A673 (cell line): ENCODE data around the gene IL20RA. TPM values are rescaled to one million over a fixed set of nuclear protein-coding genes. Genes with fewer than 3 reads are reported as not detected.

Experiments
- BruUV-seq: library from RNA; stranded (reverse); fragments of 400-500 nt; replicated peaks from 2 replicates; lab custom pipeline; 2021; lab: Mats Ljungman, UMichigan
- CTCF ChIA-PET: fragments of 300-600 bp; sonication (Branson Sonifier 250); formaldehyde crosslinking; loops from one replicate; lab custom pipeline; 2022; ENCODE audit warnings: antibody characterized with exemption; lab: Charles Lee
- POLR2A ChIA-PET: fragments of 300-600 bp; sonication (Branson Sonifier 250); formaldehyde crosslinking; loops from one replicate; lab custom pipeline; 2022; ENCODE audit warnings: antibody characterized with exemption; ENCODE audit not compliant: low non-redundant PET; lab: Charles Lee
- DNase-seq: peaks from one replicate; pipeline ENCODE4 v3.0.0-alpha.2; 2015; ENCODE audit warnings: low spot score
- H3K27ac ChIP-seq: fragments of 200-600 bp; sonication (generic); 2 replicates; pipeline ENCODE4 v1.5.1; 2016; ENCODE audit warnings: mixed run types, low read depth, mild to moderate bottlenecking, mixed read lengths, antibody characterized with exemption, low read length; ENCODE audit not compliant: poor library complexity, severe bottlenecking
- H3K27me3 ChIP-seq: fragments of 200-600 bp; sonication (generic); replicated peaks from 2 replicates; pipeline ENCODE4 v1.6.1; 2017; ENCODE audit warnings: mixed run types, low read depth, mild to moderate bottlenecking, mixed read lengths, antibody characterized with exemption, low read length; ENCODE audit not compliant: insufficient read depth, poor library complexity
- H3K36me3 ChIP-seq: fragments of 200-600 bp; sonication (generic); 2 replicates; pipeline ENCODE4 v1.6.1; 2016; ENCODE audit warnings: mixed run types, mild to moderate bottlenecking, mixed read lengths, antibody characterized with exemption, low read length; ENCODE audit not compliant: insufficient read depth, poor library complexity, severe bottlenecking
- H3K4me1 ChIP-seq: fragments of 200-600 bp; sonication (generic); 2 replicates; pipeline ENCODE4 v1.6.1; 2017; ENCODE audit warnings: mixed run types, mild to moderate bottlenecking, mixed read lengths, antibody characterized with exemption, low read length; ENCODE audit not compliant: insufficient read depth, poor library complexity, severe bottlenecking
- H3K4me3 ChIP-seq: fragments of 200-600 bp; sonication (generic); 2 replicates; pipeline ENCODE4 v1.5.1; 2016; ENCODE audit warnings: low read depth, mixed run types, mild to moderate bottlenecking, mixed read lengths, low read length; ENCODE audit not compliant: poor library complexity, severe bottlenecking
- H3K9me3 ChIP-seq: fragments of 200-600 bp; sonication (generic); 2 replicates; pipeline ENCODE4 v1.6.1; 2016; ENCODE audit warnings: mixed run types, low read depth, mild to moderate bottlenecking, mixed read lengths, antibody characterized with exemption, low read length; ENCODE audit not compliant: poor library complexity, severe bottlenecking
- EZH2 ChIP-seq: fragments of 200-600 bp; sonication (generic); IDR thresholded peaks from 2 replicates; pipeline ENCODE4 v1.6.1; 2017; ENCODE audit warnings: borderline replicate concordance, low read depth, mild to moderate bottlenecking, mixed read lengths, antibody characterized with exemption, low read length; ENCODE audit not compliant: poor library complexity, severe bottlenecking
- intact Hi-C: fragments of 100-400 bp; cut with micrococcal nuclease; formaldehyde crosslinking; loops from one replicate; pipeline ENCODE4 v1.10.0; 2022; ENCODE audit not compliant: unreplicated experiment
- total RNA-seq: library from RNA; stranded (reverse); gene quantifications from 2 replicates; pipeline ENCODE4 v1.2.3, GENCODE V29; 2021
- TF ChIP-seq, protein P1 (sequence below): fragments of 300-800, 200-600 bp; sonication (generic); conservative IDR thresholded peaks from 2 replicates; pipeline ENCODE4 v1.5.1; 2017; ENCODE audit warnings: low read depth, mild to moderate bottlenecking, antibody characterized with exemption, low read length, moderate library complexity, mixed read lengths

IL20RA gene
- total RNA-seq, 1 experiment from 2014 or later = not detected

DNA sequence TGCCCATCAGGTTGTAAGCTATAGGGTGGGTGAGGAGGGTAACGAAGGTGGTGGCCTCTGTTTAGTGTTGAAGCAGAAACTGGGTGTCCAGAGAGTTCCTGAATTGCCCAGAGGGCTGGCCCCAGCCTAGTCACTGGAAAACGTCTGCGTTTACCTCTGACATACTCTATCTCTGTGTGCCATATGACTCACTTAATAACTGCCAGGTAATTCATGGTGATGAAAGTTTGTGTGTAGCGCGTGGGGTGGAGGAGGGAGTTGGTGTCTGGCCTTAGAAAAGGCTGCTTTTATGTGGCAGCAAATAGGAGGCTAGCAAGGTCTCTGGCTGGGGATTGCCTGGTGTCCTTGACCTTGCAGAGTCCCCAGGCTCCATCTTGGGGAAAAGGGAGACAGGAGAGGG is 75.3 kb downstream of the IL20RA start:
- Histone ChIP-seq H3K27ac (no peak overlapping the region), H3K9me3 (no peaks in the 10 kb centered on the region), H3K36me3 (no peaks in the 10 kb centered on the region), H3K27me3 (no peaks in the 10 kb centered on the region), H3K4me3 (no peak overlapping the region), H3K4me1 (no peaks in the 10 kb centered on the region)
- no peak for TF ChIP-seq EZH2
- TF ChIP-seq, protein P1, sequence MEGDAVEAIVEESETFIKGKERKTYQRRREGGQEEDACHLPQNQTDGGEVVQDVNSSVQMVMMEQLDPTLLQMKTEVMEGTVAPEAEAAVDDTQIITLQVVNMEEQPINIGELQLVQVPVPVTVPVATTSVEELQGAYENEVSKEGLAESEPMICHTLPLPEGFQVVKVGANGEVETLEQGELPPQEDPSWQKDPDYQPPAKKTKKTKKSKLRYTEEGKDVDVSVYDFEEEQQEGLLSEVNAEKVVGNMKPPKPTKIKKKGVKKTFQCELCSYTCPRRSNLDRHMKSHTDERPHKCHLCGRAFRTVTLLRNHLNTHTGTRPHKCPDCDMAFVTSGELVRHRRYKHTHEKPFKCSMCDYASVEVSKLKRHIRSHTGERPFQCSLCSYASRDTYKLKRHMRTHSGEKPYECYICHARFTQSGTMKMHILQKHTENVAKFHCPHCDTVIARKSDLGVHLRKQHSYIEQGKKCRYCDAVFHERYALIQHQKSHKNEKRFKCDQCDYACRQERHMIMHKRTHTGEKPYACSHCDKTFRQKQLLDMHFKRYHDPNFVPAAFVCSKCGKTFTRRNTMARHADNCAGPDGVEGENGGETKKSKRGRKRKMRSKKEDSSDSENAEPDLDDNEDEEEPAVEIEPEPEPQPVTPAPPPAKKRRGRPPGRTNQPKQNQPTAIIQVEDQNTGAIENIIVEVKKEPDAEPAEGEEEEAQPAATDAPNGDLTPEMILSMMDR = no peak
- DNase-seq = no peak
- POLR2A ChIA-PET = no interaction called here
- no TSS peak for BruUV-seq
- intact Hi-C loops = loop anchor here (5.0 kb wide), 1 partner anchor 673 kb away; no protein-coding TSS in a partner anchor
- CTCF ChIA-PET = no interaction called here

DNA sequence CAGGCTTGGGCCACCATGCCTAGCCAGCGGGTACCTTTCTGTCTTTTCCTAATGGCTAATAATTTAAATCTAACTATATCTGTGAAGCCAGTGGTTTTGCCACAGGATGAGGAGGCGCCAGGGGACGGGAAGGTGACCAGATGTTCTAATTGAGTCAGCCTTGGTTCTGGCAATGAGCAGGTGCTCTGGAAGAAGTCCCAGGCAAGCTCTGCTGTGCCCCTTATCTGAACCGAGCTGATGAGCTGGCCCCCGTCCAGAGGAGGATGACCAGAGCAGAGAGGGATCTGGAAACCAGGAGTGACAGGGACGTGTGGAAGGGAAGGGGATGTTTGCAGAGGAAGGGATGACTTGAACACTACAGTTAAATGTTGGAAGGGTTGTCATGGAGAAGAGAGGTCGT is 75.9 kb downstream of the IL20RA start:
- no peak for DNase-seq
- no peak overlapping the region for H3K27ac ChIP-seq
- H3K9me3 ChIP-seq = no peaks in the 10 kb centered on the region
- H3K4me3 ChIP-seq = no peak overlapping the region
- intact Hi-C loops = loop anchor here (5.0 kb wide), 1 partner anchor 673 kb away; no protein-coding TSS in a partner anchor
- H3K27me3 ChIP-seq = no peaks in the 10 kb centered on the region
- ChIA-PET POLR2A (no interaction called here), CTCF (interaction anchor here (0.6 kb wide), 1 partner anchor 101 kb away, joined by 3 read pairs; no protein-coding TSS in a partner anchor)
- no TSS peak for BruUV-seq
- TF ChIP-seq EZH2 = no peak
- TF ChIP-seq, protein P1 = no peak
- H3K4me1 ChIP-seq = no peaks in the 10 kb centered on the region
- H3K36me3 ChIP-seq = no peaks in the 10 kb centered on the region

DNA sequence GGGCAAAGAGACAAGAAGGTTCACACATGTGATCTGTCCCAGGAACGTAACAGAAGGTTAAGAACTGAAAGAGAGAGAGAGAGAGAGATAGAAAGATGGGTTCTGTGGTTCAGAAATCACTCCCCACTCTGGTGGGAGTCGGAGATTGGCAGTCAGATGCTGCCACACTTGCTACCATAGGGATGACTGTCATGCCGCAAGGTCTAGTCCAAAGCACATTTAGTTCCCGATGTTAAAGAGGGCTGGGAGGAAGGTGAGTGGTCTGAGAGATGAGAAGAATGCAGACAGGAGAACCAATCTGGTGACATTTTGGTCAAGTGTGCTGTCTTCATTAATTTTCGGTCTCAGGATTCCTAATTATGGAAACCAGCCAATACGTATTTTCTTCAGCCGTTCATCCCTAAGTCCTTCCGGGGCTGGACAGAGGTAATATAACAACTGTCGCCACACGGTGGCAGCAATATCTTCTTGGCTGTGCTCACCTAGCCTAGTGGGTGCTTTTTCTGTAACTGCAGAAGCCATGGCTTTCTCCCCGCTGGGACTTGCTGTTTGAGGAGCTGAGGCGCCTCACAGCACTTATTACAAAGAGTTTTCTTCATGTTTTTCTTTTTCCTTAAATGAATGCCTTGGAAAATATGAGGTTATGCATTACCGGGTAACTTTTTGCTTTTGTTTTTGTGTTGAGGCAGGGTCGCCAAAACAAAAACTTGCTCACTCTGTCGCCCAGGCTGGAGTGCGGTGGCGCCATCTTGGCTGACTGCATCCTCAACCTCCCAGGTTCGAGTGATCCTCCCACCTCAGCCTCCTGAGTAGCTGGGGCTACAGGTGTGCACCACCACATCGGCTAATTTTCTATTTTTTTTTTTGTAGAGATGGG is 76.7 kb downstream of the IL20RA start:
- no peak for TF ChIP-seq EZH2
- TF ChIP-seq, protein P1 = peak; percentile 84
- Histone ChIP-seq H3K4me1 (no peaks in the 10 kb centered on the region), H3K36me3 (no peaks in the 10 kb centered on the region), H3K27me3 (no peaks in the 10 kb centered on the region), H3K9me3 (no peaks in the 10 kb centered on the region), H3K4me3 (no peak overlapping the region), H3K27ac (no peak overlapping the region)
- BruUV-seq = no TSS peak
- ChIA-PET CTCF (interaction anchor here (0.6 kb wide), 1 partner anchor 101 kb away, joined by 3 read pairs; no protein-coding TSS in a partner anchor), POLR2A (no interaction called here)
- peak; percentile 82 for DNase-seq
- intact Hi-C loops = loop anchor here (5.0 kb wide), 1 partner anchor 674 kb away; no protein-coding TSS in a partner anchor
